ENCODE data around the gene NACC2.

NACC2 gene

DNA sequence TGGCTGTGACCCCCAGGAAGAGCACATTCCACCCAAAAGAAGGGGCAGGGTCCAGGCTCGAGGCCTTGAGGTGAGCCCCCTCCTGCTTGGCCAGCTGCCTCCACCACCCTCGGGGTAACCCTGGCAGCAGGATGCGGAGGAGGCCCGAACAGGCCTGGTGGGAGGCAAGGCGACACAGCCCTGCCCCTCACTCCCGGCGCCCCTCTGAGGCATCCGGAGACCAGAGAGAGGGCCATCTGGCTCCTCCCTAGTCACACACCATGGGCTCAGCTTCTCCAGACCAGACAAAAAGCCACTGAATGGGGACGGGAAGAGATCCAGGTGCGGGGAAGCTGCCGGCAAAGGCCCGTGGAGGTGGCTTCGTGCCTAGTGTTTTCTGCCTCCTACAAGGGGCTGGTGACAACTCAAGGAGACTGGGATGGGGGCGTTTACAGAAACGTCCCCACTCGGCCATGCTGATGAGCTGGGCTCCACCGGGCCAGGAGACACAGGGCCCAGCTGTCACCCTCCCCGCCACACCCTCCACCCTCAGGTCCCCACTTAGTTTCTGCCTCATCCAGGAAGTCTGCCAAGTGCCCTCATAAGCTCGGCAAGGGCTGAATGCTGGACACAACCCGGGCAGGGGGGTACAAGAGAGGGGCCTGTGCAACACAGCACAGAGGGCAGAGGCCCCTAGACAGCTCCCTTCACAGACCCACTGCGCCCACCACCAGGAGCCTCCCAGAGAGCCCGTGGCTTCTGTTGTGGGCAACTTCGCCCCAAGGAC lies 41.9 kb downstream of the NACC2 start:
- Mint-ChIP-seq H3K27ac (no peak overlapping the region), H3K9me3 (no peaks in the 10 kb centered on the region), H3K4me3 (peak overlapping the region; percentile 13), H3K27me3 (peaks cover 2% of the 10 kb centered on the region), H3K36me3 (ENCODE audit: low read depth) (peaks cover 38% of the 10 kb centered on the region), H3K4me1 (ENCODE audit: low read depth) (peaks cover 93% of the 10 kb centered on the region)
- intact Hi-C loops (cut with micrococcal nuclease), result no loop called here

DNA sequence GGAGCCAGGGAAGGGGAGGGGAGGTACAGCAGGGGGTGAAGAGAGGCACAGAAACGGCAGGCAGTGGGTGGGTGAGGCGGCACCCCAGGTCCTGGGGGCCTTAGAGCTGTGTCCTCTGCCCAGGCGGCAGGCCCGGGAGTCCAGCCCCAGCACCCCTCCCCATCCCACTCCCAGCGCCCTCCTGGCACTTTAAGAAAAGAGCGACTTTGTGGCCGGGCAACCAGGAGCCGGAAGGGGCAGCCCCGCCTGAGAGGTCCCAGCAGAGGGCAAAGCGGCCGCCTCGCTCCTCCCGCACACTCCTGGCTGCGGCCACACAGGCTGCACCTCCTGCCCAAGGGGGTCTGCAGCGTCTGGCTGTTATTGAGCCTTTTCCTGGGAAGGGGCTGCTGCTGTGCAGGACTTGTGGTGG lies 42.6 kb downstream of the NACC2 start:
- H3K4me3 Mint-ChIP-seq, result no peak overlapping the region
- H3K9me3 Mint-ChIP-seq, result no peaks in the 10 kb centered on the region
- H3K27ac Mint-ChIP-seq, result no peak overlapping the region
- H3K4me1 Mint-ChIP-seq (ENCODE audit: low read depth), result peaks cover 93% of the 10 kb centered on the region
- intact Hi-C loops (cut with micrococcal nuclease), result no loop called here
- peaks cover 2% of the 10 kb centered on the region for H3K27me3 Mint-ChIP-seq
- peaks cover 40% of the 10 kb centered on the region for H3K36me3 Mint-ChIP-seq (ENCODE audit: low read depth)

DNA sequence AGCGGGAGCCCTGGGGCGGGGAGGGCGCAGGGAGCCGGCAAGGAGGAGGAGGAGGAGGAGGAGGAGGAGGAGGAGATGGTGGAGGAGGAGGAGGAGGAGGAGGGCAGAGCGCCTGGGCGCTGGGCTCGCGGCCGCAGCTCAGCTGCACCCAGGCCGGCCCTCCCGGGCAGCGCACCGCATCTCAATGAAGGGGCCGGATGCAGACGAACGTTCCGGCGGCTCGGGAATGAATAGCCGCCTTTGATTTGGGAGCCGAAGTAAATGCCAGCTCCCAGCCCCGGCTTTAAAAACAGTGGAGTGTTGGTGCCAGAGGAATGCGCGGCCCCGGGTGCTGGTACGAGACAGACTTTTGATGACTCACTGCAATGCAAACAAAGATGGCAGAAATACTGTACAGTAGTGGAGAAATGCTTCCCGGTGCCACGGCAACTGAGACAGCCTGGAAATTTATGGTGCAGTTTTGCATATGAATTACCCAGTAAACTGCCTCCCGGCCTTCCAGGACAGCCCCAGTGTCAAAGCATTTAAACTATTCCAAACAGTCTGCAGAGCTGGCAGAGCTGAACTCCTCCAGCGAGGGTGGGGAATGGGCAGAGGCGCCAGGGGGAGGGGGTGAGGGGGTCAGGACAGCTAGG lies 43.1 kb downstream of the NACC2 start:
- Mint-ChIP-seq H3K27me3 (peaks cover 2% of the 10 kb centered on the region), H3K36me3 (ENCODE audit: low read depth) (peaks cover 40% of the 10 kb centered on the region), H3K4me3 (peak overlapping the region; percentile 68), H3K4me1 (ENCODE audit: low read depth) (peaks cover 93% of the 10 kb centered on the region), H3K9me3 (no peaks in the 10 kb centered on the region), H3K27ac (peak overlapping the region; percentile 27)
- intact Hi-C loops (cut with micrococcal nuclease), result no loop called here

DNA sequence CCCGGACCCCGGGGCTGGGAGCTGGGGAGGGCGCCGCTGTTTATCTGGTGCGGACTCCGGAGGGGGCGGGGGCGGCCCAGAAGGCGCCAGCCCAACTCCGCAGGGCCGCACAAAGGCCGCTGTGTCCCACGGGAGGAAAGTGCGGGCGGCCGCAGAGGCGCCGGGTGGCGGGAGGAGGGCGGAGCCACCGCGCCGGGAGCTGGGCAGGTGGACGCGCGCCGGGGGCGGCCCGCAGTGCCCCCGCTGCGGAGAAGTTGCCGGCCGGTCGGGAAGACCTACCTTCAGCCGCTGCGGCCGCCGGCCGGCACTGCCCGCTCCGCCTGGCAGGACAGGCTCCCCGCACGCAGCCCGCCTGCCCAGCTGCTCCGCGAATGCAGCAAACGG lies 43.6 kb downstream of the NACC2 start:
- H3K4me3 Mint-ChIP-seq, result peak overlapping the region; percentile 68
- intact Hi-C loops (cut with micrococcal nuclease), result no loop called here
- H3K36me3 Mint-ChIP-seq (ENCODE audit: low read depth), result peaks cover 40% of the 10 kb centered on the region
- H3K27ac Mint-ChIP-seq, result no peak overlapping the region
- no peaks in the 10 kb centered on the region for H3K9me3 Mint-ChIP-seq
- H3K4me1 Mint-ChIP-seq (ENCODE audit: low read depth), result peaks cover 93% of the 10 kb centered on the region
- H3K27me3 Mint-ChIP-seq, result peaks cover 2% of the 10 kb centered on the region

DNA sequence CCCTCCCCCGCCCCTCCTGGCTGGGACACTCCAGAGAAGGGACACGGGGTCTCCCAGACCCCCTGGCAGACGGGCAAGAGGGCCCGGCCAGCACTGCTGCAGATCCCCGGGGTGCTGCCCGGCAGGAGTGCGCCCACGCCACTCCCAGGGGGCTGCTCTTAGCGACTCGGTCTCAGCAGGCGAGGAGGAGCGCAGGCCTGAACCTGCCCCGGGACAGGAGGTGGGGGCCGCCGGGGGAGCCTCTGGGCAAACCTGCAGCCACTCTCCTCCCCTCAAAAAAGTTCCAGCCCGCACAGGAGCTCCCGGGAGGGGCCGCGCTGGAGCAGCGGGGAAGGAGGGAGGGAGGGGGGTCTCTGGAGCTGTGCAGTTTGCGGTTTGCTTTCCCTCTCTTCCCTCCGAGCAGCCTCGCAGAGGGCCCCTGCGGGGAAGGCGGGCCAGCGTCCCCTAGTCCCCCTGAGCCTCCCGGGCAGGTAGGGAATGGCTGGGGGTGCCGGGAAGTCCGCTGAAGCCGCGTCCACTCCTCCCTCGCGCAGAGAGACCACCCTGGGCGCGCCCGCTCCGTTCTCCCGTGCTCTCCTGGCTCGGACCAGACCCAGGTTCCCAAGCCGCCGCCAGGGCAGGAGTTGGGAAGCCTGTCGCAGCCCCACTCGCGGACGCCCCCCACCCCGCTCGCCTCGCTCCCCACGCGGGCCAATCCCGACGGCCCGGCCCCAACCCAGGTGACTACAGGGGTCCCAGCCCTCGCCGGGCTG lies 44.2 kb downstream of the NACC2 start:
- Mint-ChIP-seq H3K9me3 (no peaks in the 10 kb centered on the region), H3K4me3 (peak overlapping the region; percentile 59), H3K36me3 (ENCODE audit: low read depth) (peaks cover 40% of the 10 kb centered on the region), H3K4me1 (ENCODE audit: low read depth) (peaks cover 92% of the 10 kb centered on the region), H3K27ac (no peak overlapping the region), H3K27me3 (peaks cover 2% of the 10 kb centered on the region)
- intact Hi-C loops (cut with micrococcal nuclease), result no loop called here

DNA sequence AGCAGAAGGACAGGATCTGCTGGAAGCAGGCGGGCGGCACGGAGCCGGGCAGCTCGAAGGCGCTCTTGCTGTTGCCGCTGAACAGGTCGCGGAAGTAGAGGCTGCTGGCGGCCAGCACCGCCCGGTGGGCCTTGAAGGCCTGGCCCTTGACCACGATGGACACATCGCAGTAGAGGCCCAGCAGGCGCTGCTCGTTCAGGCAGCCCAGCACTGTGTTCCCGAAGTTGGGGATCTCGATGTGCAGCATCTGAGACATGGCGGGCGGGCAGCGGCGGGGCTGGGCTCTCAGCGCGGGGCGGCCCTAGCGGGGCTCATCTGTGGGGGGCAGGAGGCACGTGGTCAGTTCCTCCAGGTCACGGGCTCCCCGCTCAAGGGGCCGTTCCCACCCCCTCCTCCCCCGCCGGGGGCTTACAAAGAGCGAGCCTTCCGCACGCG lies 44.8 kb downstream of the NACC2 start:
- H3K4me3 Mint-ChIP-seq, result no peak overlapping the region
- peaks cover 40% of the 10 kb centered on the region for H3K36me3 Mint-ChIP-seq (ENCODE audit: low read depth)
- H3K27me3 Mint-ChIP-seq, result peaks cover 2% of the 10 kb centered on the region
- intact Hi-C loops (cut with micrococcal nuclease), result no loop called here
- peaks cover 90% of the 10 kb centered on the region for H3K4me1 Mint-ChIP-seq (ENCODE audit: low read depth)
- no peaks in the 10 kb centered on the region for H3K9me3 Mint-ChIP-seq
- H3K27ac Mint-ChIP-seq, result no peak overlapping the region

DNA sequence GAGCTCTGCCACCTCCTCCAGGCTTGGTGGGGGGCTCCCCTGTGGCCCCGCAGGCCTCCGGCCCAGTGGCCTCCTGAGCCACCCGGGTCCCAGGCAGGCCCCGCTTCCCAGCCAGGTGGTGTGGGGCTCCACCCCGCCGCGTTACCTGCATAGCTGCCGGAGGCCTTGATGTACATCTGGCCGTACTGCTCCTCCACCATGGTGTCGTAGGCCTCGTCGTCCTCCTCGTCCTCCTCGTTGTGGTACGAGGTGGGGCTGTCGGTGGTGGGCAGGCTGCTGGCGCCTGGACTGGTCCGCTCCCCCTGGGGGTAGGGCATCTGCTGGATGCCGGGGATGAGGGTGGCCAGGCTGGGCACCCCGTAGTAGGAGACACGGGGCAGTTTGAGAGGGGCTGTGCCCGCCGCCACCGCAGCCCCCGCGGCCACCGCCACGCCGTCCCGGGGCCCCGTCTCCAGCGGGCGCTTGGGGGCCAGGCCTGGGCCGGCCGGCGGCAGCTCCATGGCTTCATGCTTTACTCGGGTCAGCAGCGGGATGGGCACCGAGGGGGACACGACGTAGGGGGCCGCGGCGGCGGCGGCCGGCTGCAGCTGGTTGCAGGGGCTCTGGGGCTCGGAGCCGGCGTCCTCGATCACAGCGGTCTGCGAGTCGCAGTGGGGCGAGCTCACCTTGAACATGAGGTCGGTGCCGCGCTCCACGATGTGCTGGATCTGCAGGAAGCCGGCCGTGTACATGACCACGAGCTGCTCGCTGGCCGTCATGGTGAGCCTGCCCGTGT lies 45.4 kb downstream of the NACC2 start:
- H3K4me1 Mint-ChIP-seq (ENCODE audit: low read depth), result peaks cover 90% of the 10 kb centered on the region
- H3K27me3 Mint-ChIP-seq, result peaks cover 1% of the 10 kb centered on the region
- peak overlapping the region; percentile 20 for H3K4me3 Mint-ChIP-seq
- H3K36me3 Mint-ChIP-seq (ENCODE audit: low read depth), result peaks cover 40% of the 10 kb centered on the region
- no peaks in the 10 kb centered on the region for H3K9me3 Mint-ChIP-seq
- peak overlapping the region; percentile 55 for H3K27ac Mint-ChIP-seq
- intact Hi-C loops (cut with micrococcal nuclease), result loop anchor here (5.0 kb wide), 1 partner anchor 43 kb away; no protein-coding TSS in a partner anchor

DNA sequence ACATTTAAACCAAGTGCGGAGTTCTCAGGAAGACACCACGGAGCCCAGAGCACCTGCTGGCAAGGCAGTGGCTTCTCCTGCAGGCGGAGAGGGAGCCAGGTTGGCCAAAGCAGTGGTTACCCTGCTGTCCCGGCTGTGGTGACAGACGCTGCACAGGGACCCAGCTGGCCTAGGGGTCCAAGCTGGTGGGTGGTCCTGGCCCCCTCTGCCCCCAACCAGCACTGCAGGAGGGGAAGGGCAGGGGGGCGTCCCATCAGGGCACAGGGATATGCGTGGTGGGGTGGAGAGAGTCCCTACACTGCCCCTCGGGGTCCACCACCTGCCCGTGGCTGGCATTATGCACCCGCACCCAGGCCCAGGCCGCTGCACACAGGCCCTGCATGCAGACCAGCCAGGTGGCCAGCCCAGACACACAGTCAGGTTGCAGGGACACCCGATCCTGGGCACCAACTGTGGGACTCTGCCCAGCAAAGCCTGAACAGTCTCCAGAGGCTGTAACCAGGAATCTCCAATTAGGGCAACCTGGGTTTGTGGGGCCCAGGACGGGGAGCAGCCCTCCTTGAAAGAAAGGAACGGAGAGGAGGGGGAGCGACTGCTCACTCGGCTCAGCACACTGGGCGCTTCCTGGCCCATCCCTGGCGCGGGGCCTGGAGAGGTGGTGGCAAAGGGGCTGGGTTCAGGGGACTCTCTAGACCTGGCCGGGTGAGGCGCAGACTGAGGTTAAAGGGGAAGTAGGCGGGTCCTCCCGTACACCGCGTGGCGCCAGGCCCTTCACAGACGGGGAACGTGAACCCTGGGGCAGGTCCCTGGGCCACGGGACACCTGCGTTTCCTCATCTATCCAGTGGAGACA lies 46.3 kb downstream of the NACC2 start:
- peak overlapping the region; percentile 55 for H3K27ac Mint-ChIP-seq
- H3K27me3 Mint-ChIP-seq, result no peaks in the 10 kb centered on the region
- peaks cover 44% of the 10 kb centered on the region for H3K36me3 Mint-ChIP-seq (ENCODE audit: low read depth)
- intact Hi-C loops (cut with micrococcal nuclease), result loop anchor here (5.0 kb wide), 1 partner anchor 44 kb away; no protein-coding TSS in a partner anchor
- no peaks in the 10 kb centered on the region for H3K9me3 Mint-ChIP-seq
- peaks cover 87% of the 10 kb centered on the region for H3K4me1 Mint-ChIP-seq (ENCODE audit: low read depth)
- no peak overlapping the region for H3K4me3 Mint-ChIP-seq

DNA sequence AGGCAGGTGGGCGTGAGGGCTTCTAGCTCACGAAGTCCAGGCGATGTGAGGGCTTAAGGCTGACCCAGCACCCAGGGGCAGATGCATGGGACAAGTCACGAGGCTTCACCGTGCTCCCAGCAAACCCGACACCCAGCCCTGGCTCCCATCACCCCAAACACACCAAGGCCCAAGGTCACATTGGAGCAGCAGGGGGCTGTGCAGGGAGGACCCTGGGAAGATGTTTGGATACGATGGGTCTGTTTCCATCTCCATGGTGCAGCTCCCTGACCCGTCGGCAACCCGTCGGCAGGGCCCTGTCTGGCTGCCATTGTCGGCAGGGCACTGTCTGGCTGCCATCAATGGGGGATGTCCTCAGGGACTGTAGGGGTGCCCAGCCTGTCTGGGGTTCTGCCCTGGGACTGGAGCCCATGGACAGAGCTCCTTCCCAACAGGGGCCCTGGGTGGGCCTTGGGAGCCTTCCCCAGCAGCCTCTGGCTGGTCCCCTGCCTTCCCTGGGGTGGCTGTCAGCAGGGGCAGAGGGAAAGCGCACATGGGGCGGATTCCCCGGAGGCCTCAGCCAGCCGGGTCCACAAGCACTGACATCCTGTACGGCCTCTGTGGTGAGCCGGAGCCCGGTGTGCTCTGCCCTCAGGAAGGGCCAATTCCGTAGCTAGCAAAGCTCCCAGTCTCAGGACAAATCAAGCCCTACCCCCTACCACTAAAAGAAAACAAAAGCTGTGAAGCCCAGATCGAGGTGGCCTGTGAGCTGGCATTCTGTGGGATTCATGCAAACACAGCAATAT lies 47.1 kb downstream of the NACC2 start:
- Mint-ChIP-seq H3K4me3 (no peak overlapping the region), H3K4me1 (ENCODE audit: low read depth) (peaks cover 85% of the 10 kb centered on the region), H3K36me3 (ENCODE audit: low read depth) (peaks cover 46% of the 10 kb centered on the region), H3K27ac (peak overlapping the region; percentile 55), H3K9me3 (no peaks in the 10 kb centered on the region), H3K27me3 (no peaks in the 10 kb centered on the region)
- intact Hi-C loops (cut with micrococcal nuclease), result loop anchor here (5.0 kb wide), 1 partner anchor 44 kb away; no protein-coding TSS in a partner anchor

DNA sequence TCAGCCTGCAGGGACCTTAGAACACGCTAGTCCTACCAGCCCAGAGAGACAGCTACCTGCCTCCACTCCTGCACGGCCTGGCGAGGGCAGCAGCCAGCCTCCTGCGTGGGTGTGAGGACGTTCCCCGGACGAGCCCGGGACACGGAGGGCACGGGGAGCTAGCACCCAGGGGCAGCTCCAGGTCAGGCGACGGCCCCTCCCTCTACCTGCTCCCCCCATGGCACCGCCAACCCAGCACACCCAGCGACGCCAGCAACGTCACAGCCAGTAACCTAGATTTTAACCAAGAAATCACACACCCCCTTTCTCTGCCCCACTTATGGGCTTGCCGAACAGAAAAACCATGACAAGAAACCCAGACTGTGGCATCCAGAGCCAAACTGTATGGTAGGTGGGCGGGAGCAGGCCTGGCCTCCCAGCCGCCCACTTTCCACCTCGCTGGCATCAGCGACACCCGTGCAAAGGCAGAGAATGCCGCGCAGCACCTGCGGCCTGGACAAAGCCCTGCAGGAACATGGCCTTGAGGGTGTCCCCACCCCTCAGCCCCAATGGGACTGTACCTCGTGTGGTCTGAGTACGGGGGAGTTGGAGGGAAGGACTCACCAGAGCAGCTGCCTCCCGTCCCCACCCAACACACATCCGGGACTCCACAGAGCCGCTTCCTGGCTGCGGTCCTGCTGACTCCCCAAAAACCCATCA lies 47.9 kb downstream of the NACC2 start:
- Mint-ChIP-seq H3K4me3 (no peak overlapping the region), H3K36me3 (ENCODE audit: low read depth) (peaks cover 46% of the 10 kb centered on the region), H3K27me3 (no peaks in the 10 kb centered on the region), H3K27ac (peak overlapping the region; percentile 55), H3K4me1 (ENCODE audit: low read depth) (peaks cover 77% of the 10 kb centered on the region), H3K9me3 (no peaks in the 10 kb centered on the region)
- intact Hi-C loops (cut with micrococcal nuclease), result loop anchor here (5.0 kb wide), 1 partner anchor 45 kb away; no protein-coding TSS in a partner anchor

DNA sequence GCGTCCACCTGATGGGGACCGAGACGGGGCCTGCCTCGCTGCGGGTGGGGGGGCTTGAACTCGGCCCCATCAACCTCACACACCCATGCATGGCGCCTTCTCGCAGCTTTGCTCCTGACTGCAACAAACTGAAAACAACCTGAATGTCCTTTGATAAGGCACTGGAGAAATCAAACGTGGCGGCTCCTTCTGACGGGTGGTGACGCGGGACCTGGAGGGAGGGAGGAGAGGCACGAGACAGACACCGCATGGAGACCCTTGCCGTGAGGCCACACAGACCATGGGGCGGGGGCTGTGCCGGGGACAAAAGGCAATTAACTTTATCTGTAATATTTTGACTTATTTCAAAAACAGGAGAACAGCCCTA lies 48.6 kb downstream of the NACC2 start:
- Mint-ChIP-seq H3K27me3 (no peaks in the 10 kb centered on the region), H3K9me3 (no peaks in the 10 kb centered on the region), H3K27ac (peak overlapping the region; percentile 55), H3K36me3 (ENCODE audit: low read depth) (peaks cover 46% of the 10 kb centered on the region), H3K4me1 (ENCODE audit: low read depth) (peaks cover 73% of the 10 kb centered on the region), H3K4me3 (peak overlapping the region; percentile 45)
- intact Hi-C loops (cut with micrococcal nuclease), result loop anchor here (5.0 kb wide), 1 partner anchor 46 kb away; no protein-coding TSS in a partner anchor

Data from dendritic cell treated with granulocyte-macrophage colony-stimulating factor and Interleukin-4, amounts not matched to agents 40 ng/mL and 50 ng/mL, for 4 days (primary cell).